ENCODE measurements around the gene GLP1R. TPM values are rescaled to one million over a fixed set of nuclear protein-coding genes. Genes with fewer than 3 reads are reported as not detected.

GLP1R gene
- total and polyA plus RNA-seq, 2 donors (not counting 1 experiment from before 2014, with no cell fraction given) = not detected

- Mint-ChIP-seq H3K9me3 (ENCODE audit: insufficient read depth) (no peaks in the 10 kb centered on the region), H3K4me1 (peaks cover 31% of the 10 kb centered on the region), H3K27ac (peak within 1 kb of the TSS; percentile 98), H3K4me3 (peak within 1 kb of the TSS; percentile 94), H3K27me3 (peaks cover 3% of the 10 kb centered on the region)
- ChIA-PET POLR2A (interaction anchor here (0.7 to 1.5 kb wide), 2 partner anchors 12 to 1296 kb away, joined by 3 read pairs; partner anchors contain the start of gene ZFAND3), CTCF (interaction anchor here (1.7 kb wide), 1 partner anchor 12 kb away, joined by 7 read pairs; no protein-coding TSS in a partner anchor)
- Histone ChIP-seq H4K20me1 (ENCODE audit: control insufficient read depth, insufficient read depth, low read length, poor library complexity, severe bottlenecking) (no peaks in the 10 kb centered on the region), H3K27ac (ENCODE audit: low read length in 2 of 2) (peak within 1 kb of the TSS; percentile 86 to 94), H3K27me3 (replicated peaks in 1 of 4; ENCODE audit: control extremely low read depth in 1 of 4, control insufficient read depth in 3 of 4, insufficient read depth in 4 of 4, low read length in 3 of 4) (no peaks in the 10 kb centered on the region), H3K4me1 (ENCODE audit: control insufficient read depth in 2 of 2, insufficient read depth in 2 of 2, low read length in 2 of 2) (peaks cover 17 to 18% of the 10 kb centered on the region in 2 donors), H3K4me3 (ENCODE audit: control extremely low read depth in 1 of 5, extremely low read depth in 1 of 5, insufficient read depth in 1 of 5, low read depth in 2 of 5, low read length in 4 of 5) (peak within 1 kb of the TSS; percentile 36 to 94 (median 80)), H3K9ac (ENCODE audit: low read length) (peak within 1 kb of the TSS; percentile 89), H3K36me3 (replicated peaks in 1 of 2; ENCODE audit: control extremely low read depth in 1 of 2, control insufficient read depth in 1 of 2, extremely low read depth in 1 of 2, insufficient read depth in 2 of 2, low read length in 1 of 2) (peaks cover 0 to 4% of the 10 kb centered on the region in 2 experiments), H3K4me2 (replicated peaks; ENCODE audit: low read depth, low read length, poor library complexity, severe bottlenecking) (peak within 1 kb of the TSS; percentile 95), H3K79me2 (ENCODE audit: control insufficient read depth, insufficient read depth, low read length) (no peaks in the 10 kb centered on the region), H3K9me3 (ENCODE audit: control extremely low read depth in 1 of 3, control insufficient read depth in 2 of 3, insufficient read depth in 1 of 3, low read length in 2 of 3) (no peaks in the 10 kb centered on the region), H2AFZ (ENCODE audit: insufficient read depth, low read depth, low read length, poor library complexity, severe bottlenecking) (peak within 1 kb of the TSS; percentile 100)
- TF ChIP-seq CTCF (IDR thresholded peaks at IDR 0.05) = no peak
- no peak for TF ChIP-seq EZH2 (IDR thresholded peaks at IDR 0.05; ENCODE audit: borderline replicate concordance, insufficient read depth, low read depth, low read length, poor library complexity, severe bottlenecking)
- intact Hi-C loops (cut with micrococcal nuclease) = loop anchor here (5.0 kb wide), 1 partner anchor 413 kb away; the partner anchor contains the start of gene GLO1
- peak; percentile 87 for ATAC-seq (ENCODE audit: low read depth)
- 2% methylated on average over 62 of the region's 68 CpGs for WGBS (ENCODE audit: insufficient coverage)
- peak; percentile 98 for DNase-seq
Observed at GRCh38 chr6:39114704-39115599, 66.4 kb downstream of the GLP1R start, which contains the start of gene SAYSD1. Gene SAYSD1, minus strand, starts transcription at chr6:39115186. Its CDS starts 97 bp downstream, at chr6:39115089.

GRCh38 chr6:39118921-39119320, 70.3 kb downstream of the GLP1R start:
- H3K9me3 ChIP-seq (ENCODE audit: control extremely low read depth in 1 of 3, control insufficient read depth in 2 of 3, insufficient read depth in 1 of 3, low read length in 2 of 3) = no peaks in the 10 kb centered on the region
- H3K4me1 ChIP-seq (ENCODE audit: control insufficient read depth in 2 of 2, insufficient read depth in 2 of 2, low read length in 2 of 2) = peaks cover 12 to 15% of the 10 kb centered on the region in 2 donors
- ChIA-PET CTCF (no interaction called here), POLR2A (no interaction called here)
- no peak overlapping the region for H3K4me2 ChIP-seq (replicated peaks; ENCODE audit: low read depth, low read length, poor library complexity, severe bottlenecking)
- DNase-seq = no peak
- H3K36me3 ChIP-seq (replicated peaks in 1 of 2; ENCODE audit: control extremely low read depth in 1 of 2, control insufficient read depth in 1 of 2, extremely low read depth in 1 of 2, insufficient read depth in 2 of 2, low read length in 1 of 2) = no peaks in the 10 kb centered on the region
- TF ChIP-seq EZH2 (IDR thresholded peaks at IDR 0.05; ENCODE audit: borderline replicate concordance, insufficient read depth, low read depth, low read length, poor library complexity, severe bottlenecking) = no peak
- no peak for TF ChIP-seq CTCF (IDR thresholded peaks at IDR 0.05)
- no peak overlapping the region for H3K27ac ChIP-seq (ENCODE audit: low read length in 2 of 2)
- no peaks in the 10 kb centered on the region for H3K79me2 ChIP-seq (ENCODE audit: control insufficient read depth, insufficient read depth, low read length)
- H3K4me3 ChIP-seq (ENCODE audit: control extremely low read depth in 1 of 5, extremely low read depth in 1 of 5, insufficient read depth in 1 of 5, low read depth in 2 of 5, low read length in 4 of 5) = no peak overlapping the region
- intact Hi-C loops (cut with micrococcal nuclease) = no loop called here
- H2AFZ ChIP-seq (ENCODE audit: insufficient read depth, low read depth, low read length, poor library complexity, severe bottlenecking) = no peak overlapping the region
- no peak overlapping the region for H3K9ac ChIP-seq (ENCODE audit: low read length)
- WGBS (ENCODE audit: insufficient coverage) = no CpG with 5 or more reads among the region's 4 CpGs
- Mint-ChIP-seq H3K4me3 (no peak overlapping the region), H3K27ac (no peak overlapping the region), H3K4me1 (peaks cover 16% of the 10 kb centered on the region), H3K27me3 (peaks cover 27% of the 10 kb centered on the region), H3K9me3 (ENCODE audit: insufficient read depth) (no peaks in the 10 kb centered on the region)
- no peak for ATAC-seq (ENCODE audit: low read depth)
- H3K27me3 ChIP-seq (replicated peaks in 1 of 4; ENCODE audit: control extremely low read depth in 1 of 4, control insufficient read depth in 3 of 4, insufficient read depth in 4 of 4, low read length in 3 of 4) = peaks cover 0 to 6% (median 2%) of the 10 kb centered on the region in 4 experiments
- H4K20me1 ChIP-seq (ENCODE audit: control insufficient read depth, insufficient read depth, low read length, poor library complexity, severe bottlenecking) = no peaks in the 10 kb centered on the region

Measured in B cell (primary cell).